ENCODE results near the gene KRT3.

Gene KRT3

DNA sequence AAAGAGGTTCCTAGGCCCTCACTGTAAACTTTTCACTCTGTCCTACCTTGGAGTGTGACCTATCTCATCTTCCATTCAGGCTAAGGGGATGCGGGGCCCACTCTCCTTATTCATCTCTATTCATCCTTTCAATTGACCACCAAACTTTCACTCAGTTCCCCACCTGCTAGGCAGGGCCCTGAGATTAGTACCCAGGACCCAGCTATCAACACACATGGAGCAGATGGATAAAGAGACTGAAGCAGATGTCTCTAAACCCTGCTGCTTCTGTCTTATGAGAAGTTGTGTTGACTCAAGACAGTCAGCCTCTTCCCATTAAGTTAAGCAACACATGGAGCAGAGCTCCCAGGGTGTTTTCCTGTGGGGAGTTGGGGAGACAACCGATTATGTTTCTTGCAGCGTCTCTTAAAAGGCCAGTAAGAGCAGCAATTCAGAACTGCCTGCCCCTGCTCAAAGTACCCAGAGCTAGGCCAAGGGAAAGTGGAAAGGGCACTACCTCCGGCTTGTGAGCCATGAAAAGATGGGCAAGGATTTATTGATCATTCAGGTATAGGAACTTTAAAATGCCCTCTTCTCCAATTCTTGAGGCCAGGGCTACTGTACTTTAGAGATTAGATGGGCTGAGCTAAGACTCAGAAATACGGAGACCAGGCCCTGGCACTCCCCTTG, 29.4 kb downstream of the KRT3 start:
- Histone ChIP-seq H3K4me3 (ENCODE audit: low read length) (no peak overlapping the region), H3F3A (ENCODE audit: insufficient read depth, low read length) (no peaks in the 10 kb centered on the region), H3K9me3 (replicated peaks; ENCODE audit: insufficient read depth, low read length) (no peaks in the 10 kb centered on the region), H3K4me1 (ENCODE audit: low read length) (no peaks in the 10 kb centered on the region), H3K79me2 (ENCODE audit: low read length) (no peaks in the 10 kb centered on the region), H3K9ac (ENCODE audit: low read length) (no peak overlapping the region), H3K27me3 (replicated peaks; ENCODE audit: insufficient read depth, low read length) (peaks cover 67% of the 10 kb centered on the region), H3K4me2 (ENCODE audit: low read depth, low read length) (no peak overlapping the region), H2AFZ (ENCODE audit: low read length) (no peak overlapping the region), H3K36me3 (replicated peaks; ENCODE audit: insufficient read depth, low read length) (no peaks in the 10 kb centered on the region), H4K20me1 (ENCODE audit: insufficient read depth, low read length) (no peaks in the 10 kb centered on the region), H3K9me2 (replicated peaks; ENCODE audit: insufficient read depth, low read length) (no peaks in the 10 kb centered on the region), H3K27ac (ENCODE audit: low read length) (no peak overlapping the region)
- DNase-seq, result no peak
- TF ChIP-seq EZH2 (optimal IDR thresholded peaks at IDR 0.05; ENCODE audit: low read depth, low read length) (no peak), EZH2phosphoT487 (IDR thresholded peaks at IDR 0.05; ENCODE audit: low read length) (no peak)
- TF ChIP-seq, protein P1, sequence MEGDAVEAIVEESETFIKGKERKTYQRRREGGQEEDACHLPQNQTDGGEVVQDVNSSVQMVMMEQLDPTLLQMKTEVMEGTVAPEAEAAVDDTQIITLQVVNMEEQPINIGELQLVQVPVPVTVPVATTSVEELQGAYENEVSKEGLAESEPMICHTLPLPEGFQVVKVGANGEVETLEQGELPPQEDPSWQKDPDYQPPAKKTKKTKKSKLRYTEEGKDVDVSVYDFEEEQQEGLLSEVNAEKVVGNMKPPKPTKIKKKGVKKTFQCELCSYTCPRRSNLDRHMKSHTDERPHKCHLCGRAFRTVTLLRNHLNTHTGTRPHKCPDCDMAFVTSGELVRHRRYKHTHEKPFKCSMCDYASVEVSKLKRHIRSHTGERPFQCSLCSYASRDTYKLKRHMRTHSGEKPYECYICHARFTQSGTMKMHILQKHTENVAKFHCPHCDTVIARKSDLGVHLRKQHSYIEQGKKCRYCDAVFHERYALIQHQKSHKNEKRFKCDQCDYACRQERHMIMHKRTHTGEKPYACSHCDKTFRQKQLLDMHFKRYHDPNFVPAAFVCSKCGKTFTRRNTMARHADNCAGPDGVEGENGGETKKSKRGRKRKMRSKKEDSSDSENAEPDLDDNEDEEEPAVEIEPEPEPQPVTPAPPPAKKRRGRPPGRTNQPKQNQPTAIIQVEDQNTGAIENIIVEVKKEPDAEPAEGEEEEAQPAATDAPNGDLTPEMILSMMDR (IDR thresholded peaks at IDR 0.05; ENCODE audit: low read length), result no peak

DNA sequence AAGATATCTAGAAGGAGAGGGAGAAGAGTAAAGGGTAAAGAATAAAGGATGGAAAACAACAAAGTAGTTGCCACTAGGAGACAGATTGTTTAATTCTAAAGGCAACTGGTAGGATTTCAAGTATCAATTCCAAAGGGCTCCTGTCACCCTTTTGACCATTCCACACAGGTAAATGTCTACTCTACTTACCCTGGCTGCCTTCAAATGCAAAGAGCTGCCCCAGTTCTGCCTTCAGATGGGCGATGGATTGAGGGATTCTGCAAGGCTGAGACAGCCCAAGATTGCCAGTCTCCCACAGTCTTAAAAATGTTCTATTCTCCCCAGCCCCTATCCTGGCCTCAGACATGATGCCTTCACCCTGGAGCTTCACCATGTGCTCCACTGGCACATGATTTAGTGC, 30.2 kb downstream of the KRT3 start:
- H3K4me1 ChIP-seq (ENCODE audit: low read length), result no peaks in the 10 kb centered on the region
- no peak overlapping the region for H3K27ac ChIP-seq (ENCODE audit: low read length)
- H4K20me1 ChIP-seq (ENCODE audit: insufficient read depth, low read length), result no peaks in the 10 kb centered on the region
- H3K4me3 ChIP-seq (ENCODE audit: low read length), result no peak overlapping the region
- H2AFZ ChIP-seq (ENCODE audit: low read length), result no peak overlapping the region
- H3K27me3 ChIP-seq (replicated peaks; ENCODE audit: insufficient read depth, low read length), result peaks cover 59% of the 10 kb centered on the region
- no peak overlapping the region for H3K9ac ChIP-seq (ENCODE audit: low read length)
- H3F3A ChIP-seq (ENCODE audit: insufficient read depth, low read length), result no peaks in the 10 kb centered on the region
- TF ChIP-seq EZH2phosphoT487 (IDR thresholded peaks at IDR 0.05; ENCODE audit: low read length), result no peak
- TF ChIP-seq, protein P1 (IDR thresholded peaks at IDR 0.05; ENCODE audit: low read length), result no peak
- TF ChIP-seq EZH2 (optimal IDR thresholded peaks at IDR 0.05; ENCODE audit: low read depth, low read length), result no peak
- H3K79me2 ChIP-seq (ENCODE audit: low read length), result no peaks in the 10 kb centered on the region
- no peaks in the 10 kb centered on the region for H3K9me3 ChIP-seq (replicated peaks; ENCODE audit: insufficient read depth, low read length)
- H3K9me2 ChIP-seq (replicated peaks; ENCODE audit: insufficient read depth, low read length), result no peaks in the 10 kb centered on the region
- no peak for DNase-seq
- H3K36me3 ChIP-seq (replicated peaks; ENCODE audit: insufficient read depth, low read length), result no peaks in the 10 kb centered on the region
- H3K4me2 ChIP-seq (ENCODE audit: low read depth, low read length), result no peak overlapping the region

DNA sequence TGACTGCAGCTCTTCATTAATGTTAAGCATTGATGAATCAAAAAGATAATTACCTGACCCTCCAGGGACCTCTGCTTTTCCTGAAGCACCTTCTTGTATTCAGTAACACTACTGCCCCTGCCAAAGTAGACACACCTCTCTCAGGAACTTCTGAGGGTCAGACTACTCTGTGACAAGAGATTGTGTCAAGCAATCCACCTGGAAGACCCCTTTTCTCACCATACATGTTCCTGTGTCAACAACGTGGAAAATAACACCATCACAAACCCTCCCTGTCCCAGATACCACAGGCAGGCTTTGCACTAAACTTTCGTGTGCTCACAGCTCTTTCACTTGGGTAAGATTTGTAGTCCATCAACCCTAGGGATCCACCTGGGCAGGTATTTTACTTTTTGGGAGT, 31.9 kb downstream of the KRT3 start:
- no peaks in the 10 kb centered on the region for H3K9me3 ChIP-seq (replicated peaks; ENCODE audit: insufficient read depth, low read length)
- H3K4me2 ChIP-seq (ENCODE audit: low read depth, low read length), result no peak overlapping the region
- no peak overlapping the region for H3K4me3 ChIP-seq (ENCODE audit: low read length)
- no peaks in the 10 kb centered on the region for H3K36me3 ChIP-seq (replicated peaks; ENCODE audit: insufficient read depth, low read length)
- no peak overlapping the region for H3K27ac ChIP-seq (ENCODE audit: low read length)
- no peak for DNase-seq
- no peak overlapping the region for H3K9ac ChIP-seq (ENCODE audit: low read length)
- no peaks in the 10 kb centered on the region for H3F3A ChIP-seq (ENCODE audit: insufficient read depth, low read length)
- no peaks in the 10 kb centered on the region for H3K4me1 ChIP-seq (ENCODE audit: low read length)
- no peaks in the 10 kb centered on the region for H3K79me2 ChIP-seq (ENCODE audit: low read length)
- TF ChIP-seq, protein P1 (IDR thresholded peaks at IDR 0.05; ENCODE audit: low read length), result no peak
- TF ChIP-seq EZH2phosphoT487 (IDR thresholded peaks at IDR 0.05; ENCODE audit: low read length) (no peak), EZH2 (optimal IDR thresholded peaks at IDR 0.05; ENCODE audit: low read depth, low read length) (no peak)
- no peaks in the 10 kb centered on the region for H3K9me2 ChIP-seq (replicated peaks; ENCODE audit: insufficient read depth, low read length)
- H3K27me3 ChIP-seq (replicated peaks; ENCODE audit: insufficient read depth, low read length), result peaks cover 64% of the 10 kb centered on the region
- H2AFZ ChIP-seq (ENCODE audit: low read length), result no peak overlapping the region
- no peaks in the 10 kb centered on the region for H4K20me1 ChIP-seq (ENCODE audit: insufficient read depth, low read length)

Measured in MM.1S (cell line).